HEK293 (cell line): ENCODE data around the gene PSMD13.

Experiments
- CTCF ChIA-PET: fragments of 350-600 bp; formaldehyde crosslinking; extraction: SDS; loops from one replicate; lab custom pipeline; 2021; ENCODE audit warnings: antibody characterized with exemption; lab: Yijun Ruan, JAX
- POLR2A ChIA-PET: fragments of 300-600 bp; formaldehyde crosslinking; extraction: SDS; loops from one replicate; lab custom pipeline; 2020; ENCODE audit warnings: antibody characterized with exemption, inconsistent platforms; lab: Yijun Ruan, JAX
- H3K27ac ChIP-seq: fragments of 200-500 bp; sonication (Bioruptor generic); 2 replicates; pipeline ENCODE4 v1.5.1; 2014; ENCODE audit warnings: low read depth, low read length, control low read depth, inconsistent platforms; ENCODE audit errors: extremely low read depth
- H3K36me3 ChIP-seq, 2 experiments: fragments of 200-500 bp in 1 of 2; sonication (Bioruptor generic) in 1 of 2; 1 replicate in 1 of 2; 2 replicates in 1 of 2; pipeline ENCODE4 v1.5.1; 2014 to 2017; ENCODE audit warnings: inconsistent platforms in 2 of 2, low read length in 2 of 2; ENCODE audit not compliant: control insufficient read depth in 2 of 2, insufficient read depth in 1 of 2
- H3K4me1 ChIP-seq: fragments of 200-500 bp; sonication (Bioruptor generic); 2 replicates; pipeline ENCODE4 v1.5.1; 2014; ENCODE audit warnings: mild to moderate bottlenecking, low read length, inconsistent platforms; ENCODE audit not compliant: control insufficient read depth, insufficient read depth
- H3K4me3 ChIP-seq: 2 replicates; pipeline ENCODE4 v1.5.1; 2011; ENCODE audit warnings: low read depth, mild to moderate bottlenecking, control low read depth, low read length, moderate library complexity
- H3K9me3 ChIP-seq: fragments of 200-500 bp; sonication (Bioruptor generic); 2 replicates; pipeline ENCODE4 v1.5.1; 2014; ENCODE audit warnings: low read depth, low read length, inconsistent platforms; ENCODE audit not compliant: control insufficient read depth, insufficient read depth
- ATF2 ChIP-seq: fragments of 450-650 bp; formaldehyde crosslinking; IDR thresholded peaks from 2 replicates; pipeline ENCODE4 v1.5.1; 2016; ENCODE audit warnings: missing biosample characterization, missing genetic modification characterization, low read depth
- GLIS2 ChIP-seq: fragments of 450-650 bp; formaldehyde crosslinking; IDR thresholded peaks from 2 replicates; pipeline ENCODE4 v1.5.1; 2016; ENCODE audit warnings: missing biosample characterization, missing genetic modification characterization
- PATZ1 ChIP-seq: fragments of 450-650 bp; formaldehyde crosslinking; IDR thresholded peaks from 2 replicates; pipeline ENCODE4 v1.5.1; 2016; ENCODE audit warnings: missing biosample characterization, missing genetic modification characterization
- PRDM1 ChIP-seq: fragments of 450-650 bp; formaldehyde crosslinking; IDR thresholded peaks from 2 replicates; pipeline ENCODE4; 2016; ENCODE audit warnings: missing biosample characterization, missing genetic modification characterization
- WT1 ChIP-seq: fragments of 450-650 bp; formaldehyde crosslinking; IDR thresholded peaks from 2 replicates; pipeline ENCODE4 v1.5.1; 2016; ENCODE audit warnings: missing biosample characterization, missing genetic modification characterization
- ZBTB20 ChIP-seq: fragments of 450-650 bp; formaldehyde crosslinking; IDR thresholded peaks from 2 replicates; pipeline ENCODE4 v1.5.1; 2016; ENCODE audit warnings: missing biosample characterization, missing genetic modification characterization
- ZFHX2 ChIP-seq: fragments of 450-650 bp; formaldehyde crosslinking; conservative IDR thresholded peaks from 2 replicates; pipeline ENCODE4 v1.5.1; 2016; ENCODE audit warnings: missing biosample characterization, missing genetic modification characterization
- ZNF302 ChIP-seq: fragments of 450-650 bp; formaldehyde crosslinking; IDR thresholded peaks from 2 replicates; pipeline ENCODE4 v1.5.1; 2016; ENCODE audit warnings: missing biosample characterization, missing genetic modification characterization, low read depth
- ZNF335 ChIP-seq: fragments of 450-650 bp; formaldehyde crosslinking; conservative IDR thresholded peaks from 2 replicates; pipeline ENCODE4 v1.5.1; 2016; ENCODE audit warnings: missing biosample characterization, missing genetic modification characterization
- ZNF473 ChIP-seq: fragments of 450-650 bp; formaldehyde crosslinking; IDR thresholded peaks from 2 replicates; pipeline ENCODE4 v1.5.1; 2017; ENCODE audit warnings: missing biosample characterization, missing genetic modification characterization
- ZNF585B ChIP-seq: fragments of 450-650 bp; formaldehyde crosslinking; IDR thresholded peaks from 2 replicates; pipeline ENCODE4 v1.5.1; 2016; ENCODE audit warnings: missing biosample characterization, missing genetic modification characterization
- ZNF596 ChIP-seq: fragments of 450-650 bp; IDR thresholded peaks from 2 replicates; pipeline ENCODE4 v1.5.0; 2018; ENCODE audit warnings: missing biosample characterization, mild to moderate bottlenecking, missing genetic modification characterization, moderate library complexity
- ZNF658 ChIP-seq: fragments of 450-650 bp; formaldehyde crosslinking; IDR thresholded peaks from 2 replicates; pipeline ENCODE4; 2016; ENCODE audit warnings: missing biosample characterization, missing genetic modification characterization
- TF ChIP-seq, protein P1 (sequence below): fragments of 450-650 bp; formaldehyde crosslinking; optimal IDR thresholded peaks from 2 replicates; pipeline ENCODE3; 2016; ENCODE audit warnings: missing biosample characterization, mild to moderate bottlenecking, missing genetic modification characterization
- TF ChIP-seq, protein P2 (sequence below): fragments of 450-650 bp; formaldehyde crosslinking; IDR thresholded peaks from 2 replicates; pipeline ENCODE4 v1.5.1; 2017; ENCODE audit warnings: missing biosample characterization, missing genetic modification characterization
- TF ChIP-seq, protein P3 (sequence below): fragments of 450-650 bp; formaldehyde crosslinking; IDR thresholded peaks from 2 replicates; pipeline ENCODE4 v1.5.1; 2016; ENCODE audit warnings: missing biosample characterization, missing genetic modification characterization

Gene PSMD13

DNA sequence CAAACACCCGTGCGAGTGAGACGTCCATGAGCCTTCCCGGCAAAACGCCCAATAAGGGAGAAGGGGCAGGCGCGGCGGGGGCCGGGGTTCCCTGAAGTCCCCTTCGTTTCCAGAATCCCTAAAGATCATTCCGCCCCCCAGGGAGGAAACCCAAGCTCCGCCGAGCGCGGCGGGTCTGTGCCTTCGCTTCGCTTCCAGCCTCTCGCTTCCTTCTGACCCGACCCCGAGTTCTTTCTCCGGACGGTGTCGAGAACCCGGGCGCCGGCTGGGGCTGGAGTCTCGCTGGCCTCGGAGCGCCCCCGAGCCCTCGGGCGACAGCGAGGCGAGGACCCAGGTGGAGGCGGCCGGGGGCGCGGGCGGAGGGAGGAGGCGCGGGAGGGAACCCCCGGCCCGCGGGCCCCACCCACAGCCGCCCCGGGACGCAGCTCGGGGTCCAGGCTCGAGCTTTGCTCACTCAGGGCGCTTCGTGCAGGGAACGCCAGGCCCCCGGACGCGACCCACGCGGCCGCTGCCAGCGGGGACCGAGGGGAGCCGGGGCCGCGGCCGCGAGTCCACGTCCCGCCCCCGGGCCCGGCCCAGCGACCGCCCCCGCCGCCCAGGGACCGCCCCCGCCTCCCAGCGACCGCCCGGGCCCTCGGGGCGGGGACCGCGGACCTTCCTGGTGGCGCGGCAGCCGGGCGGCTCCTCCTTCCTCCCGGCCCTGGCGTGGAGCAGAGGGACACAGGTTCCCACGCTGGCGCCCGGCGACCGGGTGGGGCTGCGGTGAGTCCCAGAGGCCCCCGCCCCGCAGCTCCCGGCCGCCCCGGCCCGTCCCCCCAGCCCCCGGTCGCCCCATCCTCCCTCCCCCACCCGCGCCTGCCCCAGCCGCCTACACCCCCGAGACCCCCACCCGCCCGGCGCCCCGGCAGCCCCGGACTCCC, 52.0 kb downstream of the PSMD13 start, which contains the start of gene PGGHG:
Gene PGGHG (plus strand): TSS at position 649 of the 920 bp plus-strand sequence. CDS start 691 bp downstream, outside the sequence.
- Histone ChIP-seq H3K36me3 (peaks cover 0 to 24% of the 10 kb centered on the region in 2 experiments; a peak in 1 of 3 replicates), H3K27ac (no peak within 1 kb of the TSS; the same call in 1 of the 2 replicates), H3K9me3 (no peaks in the 10 kb centered on the region), H3K4me3 (peak within 1 kb of the TSS; percentile 45), H3K4me1 (no peaks in the 10 kb centered on the region)
- TF ChIP-seq ZNF335 (peak; percentile 41; the same call in 1 of the 2 replicates), ZNF585B (tag by site-specific recombination) (no peak), ZBTB20 (tag by site-specific recombination) (0 out of 2 replicates have a peak, but pooled peaks have one; percentile 21), ZFHX2 (tag by site-specific recombination) (no peak; the same call in 1 of the 2 replicates), ZNF473 (tag by site-specific recombination) (no peak), GLIS2 (tag by site-specific recombination) (0 out of 2 replicates have a peak, but pooled peaks have one; percentile 16)
- TF ChIP-seq, protein P1, sequence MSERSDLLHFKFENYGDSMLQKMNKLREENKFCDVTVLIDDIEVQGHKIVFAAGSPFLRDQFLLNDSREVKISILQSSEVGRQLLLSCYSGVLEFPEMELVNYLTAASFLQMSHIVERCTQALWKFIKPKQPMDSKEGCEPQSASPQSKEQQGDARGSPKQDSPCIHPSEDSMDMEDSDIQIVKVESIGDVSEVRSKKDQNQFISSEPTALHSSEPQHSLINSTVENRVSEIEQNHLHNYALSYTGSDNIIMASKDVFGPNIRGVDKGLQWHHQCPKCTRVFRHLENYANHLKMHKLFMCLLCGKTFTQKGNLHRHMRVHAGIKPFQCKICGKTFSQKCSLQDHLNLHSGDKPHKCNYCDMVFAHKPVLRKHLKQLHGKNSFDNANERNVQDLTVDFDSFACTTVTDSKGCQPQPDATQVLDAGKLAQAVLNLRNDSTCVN, result peak; percentile 29
- ChIA-PET POLR2A (interaction anchor here (1.5 kb wide), 1 partner anchor 118 kb away, joined by 3 read pairs; no protein-coding TSS in a partner anchor), CTCF (interaction anchor here (0.6 to 2.0 kb wide), 4 partner anchors 16 to 38 kb away, joined by 3 to 9 read pairs (median 5); no protein-coding TSS in a partner anchor)

- ChIA-PET CTCF (interaction anchor here (0.7 to 0.8 kb wide), 2 partner anchors 15 to 39 kb away, joined by 3 to 5 read pairs; no protein-coding TSS in a partner anchor), POLR2A (interaction anchor here (1.5 kb wide), 1 partner anchor 118 kb away, joined by 3 read pairs; no protein-coding TSS in a partner anchor)
- Histone ChIP-seq H3K27ac (no peak overlapping the region), H3K36me3 (peaks cover 0 to 29% of the 10 kb centered on the region in 2 experiments; a peak in 1 of 3 replicates), H3K4me3 (no peak overlapping the region), H3K4me1 (no peaks in the 10 kb centered on the region), H3K9me3 (no peaks in the 10 kb centered on the region)
- TF ChIP-seq, protein P2, sequence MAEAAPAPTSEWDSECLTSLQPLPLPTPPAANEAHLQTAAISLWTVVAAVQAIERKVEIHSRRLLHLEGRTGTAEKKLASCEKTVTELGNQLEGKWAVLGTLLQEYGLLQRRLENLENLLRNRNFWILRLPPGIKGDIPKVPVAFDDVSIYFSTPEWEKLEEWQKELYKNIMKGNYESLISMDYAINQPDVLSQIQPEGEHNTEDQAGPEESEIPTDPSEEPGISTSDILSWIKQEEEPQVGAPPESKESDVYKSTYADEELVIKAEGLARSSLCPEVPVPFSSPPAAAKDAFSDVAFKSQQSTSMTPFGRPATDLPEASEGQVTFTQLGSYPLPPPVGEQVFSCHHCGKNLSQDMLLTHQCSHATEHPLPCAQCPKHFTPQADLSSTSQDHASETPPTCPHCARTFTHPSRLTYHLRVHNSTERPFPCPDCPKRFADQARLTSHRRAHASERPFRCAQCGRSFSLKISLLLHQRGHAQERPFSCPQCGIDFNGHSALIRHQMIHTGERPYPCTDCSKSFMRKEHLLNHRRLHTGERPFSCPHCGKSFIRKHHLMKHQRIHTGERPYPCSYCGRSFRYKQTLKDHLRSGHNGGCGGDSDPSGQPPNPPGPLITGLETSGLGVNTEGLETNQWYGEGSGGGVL, result peak; percentile 33; the same call in 1 of the 2 replicates
- TF ChIP-seq ZNF335 (0 out of 2 replicates have a peak, but pooled peaks have one; percentile 18), PRDM1 (no peak)
Measured at GRCh38 chr11:289398-289711, 52.6 kb downstream of the PSMD13 start.

DNA sequence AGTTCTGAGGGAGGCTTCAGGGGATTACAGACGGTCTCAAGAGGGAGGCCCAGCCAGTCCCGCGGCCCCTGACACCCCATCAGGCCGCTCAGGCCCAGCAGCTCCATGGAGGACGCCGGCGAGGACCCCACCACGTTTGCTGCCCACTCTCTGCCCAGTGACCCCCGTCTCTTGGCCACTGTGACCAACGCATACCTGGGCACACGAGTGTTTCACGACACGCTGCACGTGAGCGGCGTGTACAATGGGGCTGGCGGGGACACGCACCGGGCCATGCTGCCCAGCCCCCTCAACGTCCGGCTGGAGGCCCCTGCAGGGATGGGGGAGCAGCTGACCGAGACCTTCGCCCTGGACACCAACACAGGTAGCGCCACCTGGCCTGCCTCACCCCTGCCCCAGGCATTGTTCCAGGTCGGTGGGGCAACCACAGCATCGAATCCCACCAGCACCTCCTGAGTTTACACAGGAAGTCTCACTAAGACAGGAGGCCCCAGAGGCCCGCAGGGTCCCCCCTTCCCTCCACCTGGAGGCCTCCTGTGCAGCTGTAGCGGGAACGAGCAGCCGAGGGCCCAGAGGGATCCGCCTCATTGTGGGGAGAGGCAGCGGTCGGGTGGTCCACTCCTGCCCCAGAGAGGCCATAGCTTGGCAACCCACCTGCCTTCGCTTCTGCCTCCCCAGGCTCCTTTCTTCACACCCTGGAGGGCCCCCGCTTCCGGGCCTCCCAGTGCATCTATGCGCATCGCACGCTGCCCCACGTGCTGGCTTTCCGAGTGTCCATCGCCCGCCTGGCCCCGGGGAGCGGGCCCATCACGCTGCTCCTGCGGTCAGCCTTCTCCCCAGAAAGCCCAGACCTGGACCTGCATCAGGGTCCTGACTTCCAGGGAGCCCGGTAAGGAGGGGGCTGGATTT, 53.2 kb downstream of the PSMD13 start:
- ChIA-PET CTCF (interaction anchor here (0.7 kb wide), 1 partner anchor 39 kb away, joined by 3 read pairs; no protein-coding TSS in a partner anchor), POLR2A (interaction anchor here (1.5 kb wide), 1 partner anchor 117 kb away, joined by 3 read pairs; no protein-coding TSS in a partner anchor)
- Histone ChIP-seq H3K36me3 (peaks cover 0 to 32% of the 10 kb centered on the region in 2 experiments; a peak in 1 of 3 replicates), H3K27ac (no peak overlapping the region), H3K4me1 (no peaks in the 10 kb centered on the region), H3K4me3 (no peak overlapping the region), H3K9me3 (no peaks in the 10 kb centered on the region)
- no peak for TF ChIP-seq PATZ1 (tag by site-specific recombination)
- TF ChIP-seq ATF2 (tag by site-specific recombination), result no peak
- no peak for TF ChIP-seq ZNF596 (tag by site-specific recombination)
- no peak for TF ChIP-seq ZNF302 (tag by site-specific recombination)
- no peak for TF ChIP-seq ZNF658 (tag by site-specific recombination)
- TF ChIP-seq, protein P3, sequence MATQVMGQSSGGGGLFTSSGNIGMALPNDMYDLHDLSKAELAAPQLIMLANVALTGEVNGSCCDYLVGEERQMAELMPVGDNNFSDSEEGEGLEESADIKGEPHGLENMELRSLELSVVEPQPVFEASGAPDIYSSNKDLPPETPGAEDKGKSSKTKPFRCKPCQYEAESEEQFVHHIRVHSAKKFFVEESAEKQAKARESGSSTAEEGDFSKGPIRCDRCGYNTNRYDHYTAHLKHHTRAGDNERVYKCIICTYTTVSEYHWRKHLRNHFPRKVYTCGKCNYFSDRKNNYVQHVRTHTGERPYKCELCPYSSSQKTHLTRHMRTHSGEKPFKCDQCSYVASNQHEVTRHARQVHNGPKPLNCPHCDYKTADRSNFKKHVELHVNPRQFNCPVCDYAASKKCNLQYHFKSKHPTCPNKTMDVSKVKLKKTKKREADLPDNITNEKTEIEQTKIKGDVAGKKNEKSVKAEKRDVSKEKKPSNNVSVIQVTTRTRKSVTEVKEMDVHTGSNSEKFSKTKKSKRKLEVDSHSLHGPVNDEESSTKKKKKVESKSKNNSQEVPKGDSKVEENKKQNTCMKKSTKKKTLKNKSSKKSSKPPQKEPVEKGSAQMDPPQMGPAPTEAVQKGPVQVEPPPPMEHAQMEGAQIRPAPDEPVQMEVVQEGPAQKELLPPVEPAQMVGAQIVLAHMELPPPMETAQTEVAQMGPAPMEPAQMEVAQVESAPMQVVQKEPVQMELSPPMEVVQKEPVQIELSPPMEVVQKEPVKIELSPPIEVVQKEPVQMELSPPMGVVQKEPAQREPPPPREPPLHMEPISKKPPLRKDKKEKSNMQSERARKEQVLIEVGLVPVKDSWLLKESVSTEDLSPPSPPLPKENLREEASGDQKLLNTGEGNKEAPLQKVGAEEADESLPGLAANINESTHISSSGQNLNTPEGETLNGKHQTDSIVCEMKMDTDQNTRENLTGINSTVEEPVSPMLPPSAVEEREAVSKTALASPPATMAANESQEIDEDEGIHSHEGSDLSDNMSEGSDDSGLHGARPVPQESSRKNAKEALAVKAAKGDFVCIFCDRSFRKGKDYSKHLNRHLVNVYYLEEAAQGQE (tag by site-specific recombination), result no peak
- TF ChIP-seq WT1, result no peak
